ENCODE measurements around the gene CCDC68. TPM values are rescaled to one million over a fixed set of nuclear protein-coding genes. Genes with fewer than 3 reads are reported as not detected.

Gene CCDC68
- total RNA-seq, 2 donors from 2014 or later: 10.1 to 18.4 TPM

DNA sequence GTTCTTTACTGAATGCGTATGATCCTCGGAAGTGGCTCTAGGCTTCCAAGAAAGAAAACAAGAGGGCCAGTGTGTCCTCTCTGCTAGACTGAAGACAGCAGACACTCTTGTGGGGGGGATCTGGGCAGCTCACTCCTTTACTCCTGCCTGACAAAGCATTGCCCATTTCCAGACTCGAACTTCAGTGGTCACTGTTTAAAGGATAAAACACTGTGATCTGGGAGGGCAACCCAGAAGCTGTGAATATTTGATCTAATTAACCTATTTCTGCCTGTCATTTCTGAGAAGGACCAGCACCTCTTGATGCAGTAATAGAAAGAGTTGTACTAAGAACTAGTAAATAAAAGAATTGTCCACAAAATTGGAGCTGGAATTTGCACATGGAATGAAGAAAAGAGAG lies 24.5 kb upstream of the CCDC68 start:
- DNase-seq (ENCODE audit: low spot score) (no peak), ATAC-seq (ENCODE audit: insufficient number of reproducible peaks, low FRiP score, low read depth) (no peak)
- TF ChIP-seq CTCF (IDR thresholded peaks at IDR 0.05): no peak
- Histone ChIP-seq H3K27me3 (replicated peaks; ENCODE audit: insufficient read depth) (no peaks in the 10 kb centered on the region), H3K27ac (no peak overlapping the region), H3K4me1 (ENCODE audit: control insufficient read depth in 1 of 2, low read depth in 2 of 2) (no peaks in the 10 kb centered on the region), H3K4me3 (no peak overlapping the region), H3K9me3 (no peaks in the 10 kb centered on the region), H3K36me3 (no peaks in the 10 kb centered on the region)

GRCh38 chr18:54983041-54983686 lies 23.9 kb upstream of the CCDC68 start:
- no peak overlapping the region for H3K27ac ChIP-seq
- no peaks in the 10 kb centered on the region for H3K36me3 ChIP-seq
- peak; percentile 44 for TF ChIP-seq CTCF (IDR thresholded peaks at IDR 0.05)
- no peak overlapping the region for H3K4me3 ChIP-seq
- ATAC-seq (ENCODE audit: insufficient number of reproducible peaks, low FRiP score, low read depth): no peak
- no peaks in the 10 kb centered on the region for H3K9me3 ChIP-seq
- no peaks in the 10 kb centered on the region for H3K4me1 ChIP-seq (ENCODE audit: control insufficient read depth in 1 of 2, low read depth in 2 of 2)
- DNase-seq (ENCODE audit: low spot score): no peak
- no peaks in the 10 kb centered on the region for H3K27me3 ChIP-seq (replicated peaks; ENCODE audit: insufficient read depth)

DNA sequence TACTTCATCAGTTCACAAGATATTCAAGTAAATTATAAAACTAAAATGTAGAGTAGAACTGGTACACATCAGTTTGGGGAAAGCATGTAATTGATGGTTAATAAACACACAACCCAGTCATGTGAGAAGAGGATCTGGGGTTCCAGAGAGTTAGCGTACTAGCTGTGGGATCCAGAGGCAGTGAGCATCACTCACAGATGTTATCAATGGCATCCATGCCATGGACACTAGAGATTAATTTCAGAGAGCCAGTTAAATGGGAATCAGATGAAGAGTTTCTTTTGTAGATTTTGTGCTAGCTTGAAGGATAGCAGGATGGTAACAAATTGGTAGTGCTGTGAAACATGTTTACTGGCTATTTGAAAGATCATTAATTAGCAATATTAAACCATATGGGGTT lies 21.8 kb upstream of the CCDC68 start:
- no peaks in the 10 kb centered on the region for H3K9me3 ChIP-seq
- no peak for DNase-seq (ENCODE audit: low spot score)
- no peak overlapping the region for H3K27ac ChIP-seq
- no peaks in the 10 kb centered on the region for H3K27me3 ChIP-seq (replicated peaks; ENCODE audit: insufficient read depth)
- no peak overlapping the region for H3K4me3 ChIP-seq
- ATAC-seq (ENCODE audit: insufficient number of reproducible peaks, low FRiP score, low read depth): no peak
- no peaks in the 10 kb centered on the region for H3K4me1 ChIP-seq (ENCODE audit: control insufficient read depth in 1 of 2, low read depth in 2 of 2)
- no peak for TF ChIP-seq CTCF (IDR thresholded peaks at IDR 0.05)
- no peaks in the 10 kb centered on the region for H3K36me3 ChIP-seq

DNA sequence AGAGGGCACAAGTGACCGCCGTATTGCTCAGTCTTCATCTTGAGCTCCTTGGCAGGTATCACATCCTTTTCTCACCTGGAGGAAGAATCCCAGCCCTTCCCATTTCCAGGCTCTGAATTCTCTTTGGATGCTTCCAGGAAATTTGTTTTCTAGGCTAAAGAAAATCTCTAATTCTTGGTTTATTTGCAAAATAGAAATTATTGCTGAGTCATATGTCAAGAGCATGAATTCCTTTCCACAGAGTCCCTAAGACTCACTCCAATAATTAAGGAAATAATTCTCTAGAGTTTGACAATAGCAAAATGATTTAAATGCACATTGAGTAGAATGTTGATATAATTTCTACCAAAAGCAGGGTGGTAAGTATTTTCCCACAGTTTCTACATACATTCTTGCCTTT lies 16.3 kb upstream of the CCDC68 start:
- no peaks in the 10 kb centered on the region for H3K9me3 ChIP-seq
- no peak for TF ChIP-seq CTCF (IDR thresholded peaks at IDR 0.05)
- no peak for ATAC-seq (ENCODE audit: insufficient number of reproducible peaks, low FRiP score, low read depth)
- no peaks in the 10 kb centered on the region for H3K27me3 ChIP-seq (replicated peaks; ENCODE audit: insufficient read depth)
- H3K27ac ChIP-seq: no peak overlapping the region
- no peaks in the 10 kb centered on the region for H3K4me1 ChIP-seq (ENCODE audit: control insufficient read depth in 1 of 2, low read depth in 2 of 2)
- no peaks in the 10 kb centered on the region for H3K36me3 ChIP-seq
- DNase-seq (ENCODE audit: low spot score): no peak
- no peak overlapping the region for H3K4me3 ChIP-seq

GRCh38 chr18:54973046-54973445 lies 13.8 kb upstream of the CCDC68 start:
- no peaks in the 10 kb centered on the region for H3K27me3 ChIP-seq (replicated peaks; ENCODE audit: insufficient read depth)
- no peaks in the 10 kb centered on the region for H3K36me3 ChIP-seq
- ATAC-seq (ENCODE audit: insufficient number of reproducible peaks, low FRiP score, low read depth) (no peak), DNase-seq (ENCODE audit: low spot score) (no peak)
- H3K9me3 ChIP-seq: no peaks in the 10 kb centered on the region
- H3K4me1 ChIP-seq (ENCODE audit: control insufficient read depth in 1 of 2, low read depth in 2 of 2): no peaks in the 10 kb centered on the region
- H3K27ac ChIP-seq: no peak overlapping the region
- no peak for TF ChIP-seq CTCF (IDR thresholded peaks at IDR 0.05)
- no peak overlapping the region for H3K4me3 ChIP-seq

Measured in thoracic aorta (tissue), 2 donors.